GM23338 (cell line): ENCODE measurements around the gene LIME1. TPM values are rescaled to one million over a fixed set of nuclear protein-coding genes. Genes with fewer than 3 reads are reported as not detected.

Experiments used
- ATAC-seq: fragments of 200-7000 bp; cut with Tn5 transposase; 3 replicates; pipeline ENCODE4 v1.9.1; 2020
- DNase-seq: peaks from one replicate; pipeline ENCODE4 v3.0.0-alpha.2; 2015; ENCODE audit warnings: low spot score
- H2AFZ ChIP-seq: fragments of 200-600 bp; sonication (generic); 2 replicates; pipeline ENCODE4 v1.8.0; 2016; ENCODE audit warnings: antibody characterized with exemption, mild to moderate bottlenecking, moderate library complexity
- H3F3A ChIP-seq: fragments of 200-600 bp; sonication (generic); replicated peaks from 2 replicates; pipeline ENCODE4 v1.8.0; 2017; ENCODE audit warnings: antibody characterized with exemption, mixed run types, low read depth
- H3K27ac ChIP-seq: fragments of 200-600 bp; sonication (generic); 2 replicates; pipeline ENCODE4 v1.6.1; 2016; ENCODE audit warnings: low read depth
- H3K27me3 ChIP-seq: fragments of 200-600 bp; sonication (generic); 2 replicates; pipeline ENCODE4 v1.8.0; 2016; ENCODE audit warnings: mild to moderate bottlenecking, mixed run types, moderate library complexity; ENCODE audit not compliant: insufficient read depth
- H3K36me3 ChIP-seq: fragments of 200-600 bp; sonication (generic); 2 replicates; pipeline ENCODE4 v1.8.0; 2016; ENCODE audit warnings: mild to moderate bottlenecking; ENCODE audit not compliant: insufficient read depth
- H3K4me1 ChIP-seq: fragments of 200-600 bp; sonication (generic); 2 replicates; pipeline ENCODE4 v1.8.0; 2016; ENCODE audit warnings: mild to moderate bottlenecking, moderate library complexity; ENCODE audit not compliant: insufficient read depth
- H3K4me2 ChIP-seq: fragments of 200-600 bp; sonication (generic); 2 replicates; pipeline ENCODE4 v1.7.1; 2017; ENCODE audit warnings: mixed run types
- H3K4me3 ChIP-seq: fragments of 200-600 bp; sonication (generic); 2 replicates; pipeline ENCODE4 v1.6.1; 2016; ENCODE audit warnings: mixed run types
- H3K79me2 ChIP-seq: fragments of 200-600 bp; sonication (generic); replicated peaks from 2 replicates; pipeline ENCODE4 v1.8.0; 2017; ENCODE audit warnings: mild to moderate bottlenecking; ENCODE audit not compliant: insufficient read depth
- H3K9me2 ChIP-seq: fragments of 200-600 bp; sonication (generic); 2 replicates; pipeline ENCODE4 v1.8.0; 2017; ENCODE audit not compliant: insufficient read depth
- H4K20me1 ChIP-seq: fragments of 200-600 bp; sonication (generic); replicated peaks from 2 replicates; pipeline ENCODE4 v1.8.0; 2017; ENCODE audit warnings: mild to moderate bottlenecking; ENCODE audit not compliant: insufficient read depth
- H3K27ac Mint-ChIP-seq: 2 replicates; pipeline ENCODE4 v1.8.0; 2020; ENCODE audit warnings: inconsistent platforms, mild to moderate bottlenecking, moderate library complexity, mixed read lengths
- H3K27me3 Mint-ChIP-seq: 3 replicates; pipeline ENCODE4 v1.8.0; 2022; ENCODE audit warnings: low read depth, mild to moderate bottlenecking, moderate library complexity, mixed read lengths, inconsistent platforms; ENCODE audit not compliant: insufficient read depth, poor library complexity
- H3K36me3 Mint-ChIP-seq: 3 replicates; pipeline ENCODE4 v1.8.0; 2021; ENCODE audit warnings: low read depth, mild to moderate bottlenecking, inconsistent platforms, moderate library complexity, mixed read lengths
- H3K4me1 Mint-ChIP-seq: 3 replicates; pipeline ENCODE4 v1.8.0; 2020; ENCODE audit warnings: mild to moderate bottlenecking, inconsistent platforms, mixed read lengths
- H3K4me3 Mint-ChIP-seq: 3 replicates; pipeline ENCODE4 v1.8.0; 2021; ENCODE audit warnings: moderate library complexity, mild to moderate bottlenecking, inconsistent platforms, mixed read lengths
- H3K9me3 Mint-ChIP-seq: 3 replicates; pipeline ENCODE4 v1.8.0; 2020; ENCODE audit warnings: moderate library complexity, mild to moderate bottlenecking, inconsistent platforms, mixed read lengths
- CTCF ChIP-seq, 2 experiments: fragments of 200-600 bp in 1 of 2; sonication (generic) in 1 of 2; conservative IDR thresholded peaks; 2 replicates each; pipeline versions ENCODE4 v1.5.1 to v1.6.1; 2016 to 2017; ENCODE audit warnings: antibody characterized with exemption in 2 of 2, low read depth in 2 of 2, mild to moderate bottlenecking in 2 of 2, moderate library complexity in 1 of 2
- ETS1 ChIP-seq: IDR thresholded peaks from 2 replicates; pipeline ENCODE4 v1.6.1; 2016; ENCODE audit warnings: antibody characterized with exemption
- EZH2 ChIP-seq: fragments of 200-600 bp; sonication (generic); IDR thresholded peaks from one replicate; pipeline ENCODE4 v1.8.0; 2017; ENCODE audit warnings: antibody characterized with exemption, mild to moderate bottlenecking, low read depth; ENCODE audit not compliant: unreplicated experiment
- EZH2phosphoT487 ChIP-seq: fragments of 200-600 bp; sonication (generic); IDR thresholded peaks from one replicate; pipeline ENCODE4 v1.8.1; 2018; ENCODE audit warnings: antibody characterized with exemption; ENCODE audit not compliant: unreplicated experiment
- JUNB ChIP-seq: IDR thresholded peaks from one replicate; pipeline ENCODE4 v1.6.1; 2016; ENCODE audit warnings: antibody characterized with exemption; ENCODE audit not compliant: unreplicated experiment
- NANOG ChIP-seq: IDR thresholded peaks from 2 replicates; pipeline ENCODE4 v1.6.1; 2016; ENCODE audit warnings: antibody characterized with exemption, borderline replicate concordance
- POLR2AphosphoS5 ChIP-seq: IDR thresholded peaks from 2 replicates; pipeline ENCODE4 v1.6.1; 2016; ENCODE audit warnings: antibody characterized with exemption, low read depth
- REST ChIP-seq: IDR thresholded peaks from one replicate; pipeline ENCODE4 v1.6.1; 2018; ENCODE audit warnings: antibody characterized with exemption; ENCODE audit not compliant: unreplicated experiment
- STAT1 ChIP-seq: IDR thresholded peaks from one replicate; pipeline ENCODE4 v1.6.1; 2016; ENCODE audit warnings: antibody characterized with exemption; ENCODE audit not compliant: unreplicated experiment
- ZNF114 ChIP-seq: fragments of 250-450 bp; sonication (Bioruptor Pico); IDR thresholded peaks from 2 replicates; pipeline ENCODE4 v1.5.0; 2020; ENCODE audit warnings: mild to moderate bottlenecking, moderate library complexity
- polyA plus RNA-seq: library from polyadenylated mRNA; unstranded; fragments of >200 nt; fragmentation: Nextera tagmentation; extraction: Ambion mirVana; gene quantifications from 2 replicates; pipeline ENCODE4 v1.2.1, GENCODE V29; 2016
- total RNA-seq: library from RNA; depleted of rRNA; stranded (reverse); fragments of >200 nt; shearing (Covaris generic); gene quantifications from 2 replicates; pipeline ENCODE4 v1.2.3, GENCODE V29; 2014

Gene LIME1
- total and polyA plus RNA-seq, 2 experiments from 2014 or later: 4.7 to 12.2 TPM

GRCh38 chr20:63711085-63711645 lies 25.3 kb upstream of the LIME1 start:
- H3K4me3 ChIP-seq: no peak overlapping the region
- no peak overlapping the region for H2AFZ ChIP-seq
- Mint-ChIP-seq H3K27me3 (peaks cover 9% of the 10 kb centered on the region), H3K36me3 (peaks cover 57% of the 10 kb centered on the region), H3K4me3 (no peak overlapping the region), H3K4me1 (peaks cover 10% of the 10 kb centered on the region), H3K27ac (no peak overlapping the region), H3K9me3 (no peaks in the 10 kb centered on the region)
- DNase-seq (no peak), ATAC-seq (no peak)
- peaks cover 13% of the 10 kb centered on the region for H4K20me1 ChIP-seq
- no peak overlapping the region for H3K27ac ChIP-seq
- H3K9me2 ChIP-seq: no peaks in the 10 kb centered on the region
- H3K36me3 ChIP-seq: peaks cover 4% of the 10 kb centered on the region; the same call in 1 of the 2 replicates
- TF ChIP-seq EZH2phosphoT487: no peak
- no peak for TF ChIP-seq POLR2AphosphoS5
- TF ChIP-seq STAT1: no peak
- TF ChIP-seq NANOG: no peak
- TF ChIP-seq JUNB: no peak
- no peak for TF ChIP-seq ETS1
- no peak for TF ChIP-seq EZH2
- no peak for TF ChIP-seq CTCF (conservative IDR thresholded peaks at IDR 0.05; ENCODE audit: low read depth in 2 of 2)
- H3K27me3 ChIP-seq: no peaks in the 10 kb centered on the region
- H3K4me1 ChIP-seq: no peaks in the 10 kb centered on the region; the same call in 1 of the 2 replicates
- peaks cover 85% of the 10 kb centered on the region for H3K79me2 ChIP-seq
- peaks cover 17% of the 10 kb centered on the region; the same call in 1 of the 2 replicates for H3F3A ChIP-seq
- no peak overlapping the region for H3K4me2 ChIP-seq

- Histone ChIP-seq H3K4me3 (no peak overlapping the region), H3F3A (0 out of 2 replicates have a peak, but pooled peaks cover 12% of the 10 kb centered on the region), H2AFZ (no peak overlapping the region), H3K79me2 (peaks cover 87% of the 10 kb centered on the region), H4K20me1 (peaks cover 12% of the 10 kb centered on the region), H3K4me1 (no peaks in the 10 kb centered on the region), H3K9me2 (no peaks in the 10 kb centered on the region), H3K27ac (no peak overlapping the region), H3K27me3 (no peaks in the 10 kb centered on the region), H3K4me2 (no peak overlapping the region), H3K36me3 (peaks cover 4% of the 10 kb centered on the region; the same call in 1 of the 2 replicates)
- H3K27me3 Mint-ChIP-seq: peaks cover 2% of the 10 kb centered on the region
- peaks cover 54% of the 10 kb centered on the region for H3K36me3 Mint-ChIP-seq
- no peak for DNase-seq
- H3K4me3 Mint-ChIP-seq: no peak overlapping the region
- TF ChIP-seq ZNF114: no peak
- TF ChIP-seq EZH2: no peak
- no peak for TF ChIP-seq REST
- TF ChIP-seq ETS1: no peak
- H3K27ac Mint-ChIP-seq: no peak overlapping the region
- ATAC-seq: no peak
- no peaks in the 10 kb centered on the region for H3K9me3 Mint-ChIP-seq
- H3K4me1 Mint-ChIP-seq: peaks cover 4% of the 10 kb centered on the region
These were observed 24.3 kb upstream of the LIME1 start for GRCh38 chr20:63712191-63712590.
